ENCODE results near the gene TUBA8. TPM values are rescaled to one million over a fixed set of nuclear protein-coding genes. Genes with fewer than 3 reads are reported as not detected.
"Not testable (repeated sequence)": the region's sequence is repeated elsewhere in the genome, so short reads cannot be mapped to it uniquely, and the experiment has no call there.

The TUBA8 gene
- total RNA-seq, 1 experiment from 2014 or later = 1.3 TPM

GRCh38 chr22:18165356-18165755, 54.7 kb downstream of the TUBA8 start:
- H3K4me3 ChIP-seq (ENCODE audit: low read depth in 2 of 2, low read length in 2 of 2); H3K4me1 ChIP-seq (ENCODE audit: control insufficient read depth, insufficient read depth, low read length); DNase-seq (ENCODE audit: low read depth, low spot score); in situ Hi-C loops (cut with HindIII; ENCODE audit: low pct_unique_long_range_greater_than_20kb, low sequenced_read_pairs); H3K9me3 ChIP-seq (ENCODE audit: control insufficient read depth, insufficient read depth, low read depth, low read length); H3K27ac ChIP-seq (ENCODE audit: low read length); H3K36me3 ChIP-seq (ENCODE audit: control insufficient read depth, insufficient read depth, low read length); ATAC-seq; intact Hi-C loops (cut with micrococcal nuclease; ENCODE audit: unreplicated experiment); POLR2A ChIA-PET; CTCF ChIA-PET; BruUV-seq (replicated peaks); H3K27me3 ChIP-seq (ENCODE audit: control insufficient read depth, insufficient read depth, low read length): not testable (repeated sequence)

GRCh38 chr22:18170284-18170683, 59.7 kb downstream of the TUBA8 start:
- BruUV-seq (replicated peaks); H3K36me3 ChIP-seq (ENCODE audit: control insufficient read depth, insufficient read depth, low read length); intact Hi-C loops (cut with micrococcal nuclease; ENCODE audit: unreplicated experiment); POLR2A ChIA-PET; DNase-seq (ENCODE audit: low read depth, low spot score); H3K4me3 ChIP-seq (ENCODE audit: low read depth in 2 of 2, low read length in 2 of 2); H3K4me1 ChIP-seq (ENCODE audit: control insufficient read depth, insufficient read depth, low read length); H3K27me3 ChIP-seq (ENCODE audit: control insufficient read depth, insufficient read depth, low read length); ATAC-seq; in situ Hi-C loops (cut with HindIII; ENCODE audit: low pct_unique_long_range_greater_than_20kb, low sequenced_read_pairs); H3K27ac ChIP-seq (ENCODE audit: low read length); H3K9me3 ChIP-seq (ENCODE audit: control insufficient read depth, insufficient read depth, low read depth, low read length); CTCF ChIA-PET: not testable (repeated sequence)

- ATAC-seq; H3K27me3 ChIP-seq (ENCODE audit: control insufficient read depth, insufficient read depth, low read length); DNase-seq (ENCODE audit: low read depth, low spot score); H3K4me3 ChIP-seq (ENCODE audit: low read depth in 2 of 2, low read length in 2 of 2); H3K27ac ChIP-seq (ENCODE audit: low read length); H3K36me3 ChIP-seq (ENCODE audit: control insufficient read depth, insufficient read depth, low read length); CTCF ChIA-PET; POLR2A ChIA-PET; BruUV-seq (replicated peaks); H3K4me1 ChIP-seq (ENCODE audit: control insufficient read depth, insufficient read depth, low read length); H3K9me3 ChIP-seq (ENCODE audit: control insufficient read depth, insufficient read depth, low read depth, low read length); in situ Hi-C loops (cut with HindIII; ENCODE audit: low pct_unique_long_range_greater_than_20kb, low sequenced_read_pairs); intact Hi-C loops (cut with micrococcal nuclease; ENCODE audit: unreplicated experiment): not testable (repeated sequence)
Measured at GRCh38 chr22:18172203-18172602, 61.6 kb downstream of the TUBA8 start.

GRCh38 chr22:18172776-18173175, 62.2 kb downstream of the TUBA8 start:
- ATAC-seq; H3K4me1 ChIP-seq (ENCODE audit: control insufficient read depth, insufficient read depth, low read length); H3K27me3 ChIP-seq (ENCODE audit: control insufficient read depth, insufficient read depth, low read length); H3K4me3 ChIP-seq (ENCODE audit: low read depth in 2 of 2, low read length in 2 of 2); in situ Hi-C loops (cut with HindIII; ENCODE audit: low pct_unique_long_range_greater_than_20kb, low sequenced_read_pairs); POLR2A ChIA-PET; CTCF ChIA-PET; H3K36me3 ChIP-seq (ENCODE audit: control insufficient read depth, insufficient read depth, low read length); H3K27ac ChIP-seq (ENCODE audit: low read length); BruUV-seq (replicated peaks); DNase-seq (ENCODE audit: low read depth, low spot score); H3K9me3 ChIP-seq (ENCODE audit: control insufficient read depth, insufficient read depth, low read depth, low read length); intact Hi-C loops (cut with micrococcal nuclease; ENCODE audit: unreplicated experiment): not testable (repeated sequence)

GRCh38 chr22:18173441-18173840, 62.8 kb downstream of the TUBA8 start:
- H3K36me3 ChIP-seq (ENCODE audit: control insufficient read depth, insufficient read depth, low read length); H3K27me3 ChIP-seq (ENCODE audit: control insufficient read depth, insufficient read depth, low read length); intact Hi-C loops (cut with micrococcal nuclease; ENCODE audit: unreplicated experiment); POLR2A ChIA-PET; DNase-seq (ENCODE audit: low read depth, low spot score); in situ Hi-C loops (cut with HindIII; ENCODE audit: low pct_unique_long_range_greater_than_20kb, low sequenced_read_pairs); BruUV-seq (replicated peaks); ATAC-seq; H3K27ac ChIP-seq (ENCODE audit: low read length); H3K4me3 ChIP-seq (ENCODE audit: low read depth in 2 of 2, low read length in 2 of 2); H3K4me1 ChIP-seq (ENCODE audit: control insufficient read depth, insufficient read depth, low read length); CTCF ChIA-PET; H3K9me3 ChIP-seq (ENCODE audit: control insufficient read depth, insufficient read depth, low read depth, low read length): not testable (repeated sequence)

Other genes starting within 250 kb of the TUBA8 start
- gene MICAL3, start 86.2 kb upstream of the TUBA8 start, total RNA-seq (2021; ENCODE audit: unreplicated experiment) = 47.1 TPM
- gene PEX26, start 32.8 kb upstream of the TUBA8 start, total RNA-seq (2021; ENCODE audit: unreplicated experiment) = 21.9 TPM
- 10.5 TPM for gene USP18, start 39.4 kb downstream of the TUBA8 start, total RNA-seq (2021; ENCODE audit: unreplicated experiment)